ENCODE results near the gene CYP3A5. TPM values are rescaled to one million over a fixed set of nuclear protein-coding genes. Genes with fewer than 3 reads are reported as not detected.
A peak's percentile ranks its signal among the peaks of the same experiment; 100 is the strongest.

CYP3A5 gene
- total and polyA plus RNA-seq, 9 of the 15 experiments (the other 6 are each of a cell fraction or from before 2014, with no cell fraction given), result 0.73 to 2.8 (median 1.5) TPM

DNA sequence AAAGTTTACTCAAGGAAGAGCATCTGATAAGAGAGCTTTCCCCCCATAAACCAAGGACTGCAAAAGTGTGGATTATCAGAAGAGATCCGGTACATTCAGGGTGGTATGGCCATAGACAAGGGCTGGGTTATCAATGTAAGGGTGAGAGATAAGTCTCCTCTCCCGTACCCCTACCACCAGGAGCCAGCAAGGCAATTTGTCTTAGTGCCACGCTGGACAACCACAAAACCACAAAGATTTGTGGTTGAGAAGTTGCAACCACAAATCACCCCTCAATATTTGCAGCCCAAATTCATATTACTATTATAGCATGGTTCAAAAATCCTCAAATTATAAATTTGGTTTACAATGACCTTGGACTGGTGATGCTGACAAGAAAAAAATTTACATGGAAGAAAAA lies 65.3 kb downstream of the CYP3A5 start:
- no peak for ATAC-seq
- TF ChIP-seq RAD21 (CRISPR knock-in tag; conservative IDR thresholded peaks at IDR 0.05 in 1 of 2, IDR thresholded peaks at IDR 0.05 in 1 of 2), result no peak
- TF ChIP-seq HDAC1 (IDR thresholded peaks at IDR 0.05), result 0 out of 4 replicates have a peak, but pooled peaks of 1 of the 2 experiments have one; percentile 30
- TF ChIP-seq PML (IDR thresholded peaks at IDR 0.05; ENCODE audit: low read length), result no peak
- TF ChIP-seq, protein P1, sequence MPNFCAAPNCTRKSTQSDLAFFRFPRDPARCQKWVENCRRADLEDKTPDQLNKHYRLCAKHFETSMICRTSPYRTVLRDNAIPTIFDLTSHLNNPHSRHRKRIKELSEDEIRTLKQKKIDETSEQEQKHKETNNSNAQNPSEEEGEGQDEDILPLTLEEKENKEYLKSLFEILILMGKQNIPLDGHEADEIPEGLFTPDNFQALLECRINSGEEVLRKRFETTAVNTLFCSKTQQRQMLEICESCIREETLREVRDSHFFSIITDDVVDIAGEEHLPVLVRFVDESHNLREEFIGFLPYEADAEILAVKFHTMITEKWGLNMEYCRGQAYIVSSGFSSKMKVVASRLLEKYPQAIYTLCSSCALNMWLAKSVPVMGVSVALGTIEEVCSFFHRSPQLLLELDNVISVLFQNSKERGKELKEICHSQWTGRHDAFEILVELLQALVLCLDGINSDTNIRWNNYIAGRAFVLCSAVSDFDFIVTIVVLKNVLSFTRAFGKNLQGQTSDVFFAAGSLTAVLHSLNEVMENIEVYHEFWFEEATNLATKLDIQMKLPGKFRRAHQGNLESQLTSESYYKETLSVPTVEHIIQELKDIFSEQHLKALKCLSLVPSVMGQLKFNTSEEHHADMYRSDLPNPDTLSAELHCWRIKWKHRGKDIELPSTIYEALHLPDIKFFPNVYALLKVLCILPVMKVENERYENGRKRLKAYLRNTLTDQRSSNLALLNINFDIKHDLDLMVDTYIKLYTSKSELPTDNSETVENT (CRISPR knock-in tag; IDR thresholded peaks at IDR 0.05), result no peak
- peak; percentile 65; the same call in 1 of the 2 replicates for TF ChIP-seq ESRRA (IDR thresholded peaks at IDR 0.05; ENCODE audit: borderline replicate concordance, low read depth)
- TF ChIP-seq ZBTB7A (IDR thresholded peaks at IDR 0.05; ENCODE audit: borderline replicate concordance, control insufficient read depth, low read depth, low read length), result no peak
- no peak for TF ChIP-seq ZNF445 (CRISPR knock-in tag; IDR thresholded peaks at IDR 0.05; ENCODE audit: low read depth)
- TF ChIP-seq KDM1A (IDR thresholded peaks at IDR 0.05), result peak; percentile 74 to 76
- TF ChIP-seq E2F3 (CRISPR knock-in tag; IDR thresholded peaks at IDR 0.05), result no peak

More for the DNA sequence above, 65.3 kb downstream of the CYP3A5 start:
- Histone ChIP-seq H3K27ac (ENCODE audit: extremely low read depth, low read depth, low read length) (no peak overlapping the region), H3K36me3 (ENCODE audit: control insufficient read depth, insufficient read depth, low read length) (peaks cover 16% of the 10 kb centered on the region), H3K27me3 (ENCODE audit: control insufficient read depth in 2 of 2, insufficient read depth in 2 of 2, low read length in 2 of 2) (peaks cover 2 to 14% of the 10 kb centered on the region in 2 experiments; a peak in 2 of 5 replicates), H3K9me1 (ENCODE audit: control insufficient read depth, insufficient read depth, low read length) (no peaks in the 10 kb centered on the region), H3K79me2 (ENCODE audit: control insufficient read depth, insufficient read depth, low read length) (peaks cover 16% of the 10 kb centered on the region), H3K9me3 (replicated peaks; ENCODE audit: control insufficient read depth, insufficient read depth, low read depth, low read length) (peaks cover 3% of the 10 kb centered on the region; the same call in 1 of the 2 replicates), H3K4me2 (ENCODE audit: insufficient read depth, low read length) (no peak overlapping the region), H4K20me1 (replicated peaks; ENCODE audit: control insufficient read depth, insufficient read depth, low read length) (no peaks in the 10 kb centered on the region), H3K4me3 (no peak overlapping the region), H3K9ac (ENCODE audit: insufficient read depth in 1 of 2, low read depth in 2 of 2, low read length in 2 of 2) (no peak overlapping the region), H2AFZ (ENCODE audit: low read depth, low read length) (no peak overlapping the region), H3K4me1 (replicated peaks in 1 of 2; ENCODE audit: control insufficient read depth in 2 of 2, insufficient read depth in 2 of 2, low read length in 2 of 2) (peaks cover 14 to 17% of the 10 kb centered on the region in 2 experiments; a peak in 4 of 5 replicates)
- CTCF ChIA-PET (ENCODE audit: low intra/inter-chr PET ratio), result no interaction called here
- WGBS (ENCODE audit: insufficient coverage, low coverage, missing lambda C conversion rate), result 2% methylated on average over 3 of the region's 3 CpGs
- POLR2A ChIA-PET, result interaction anchor here (1.4 kb wide), 1 partner anchor 7 kb away, joined by 4 read pairs; no protein-coding TSS in a partner anchor
- BruUV-seq (replicated peaks), result no TSS peak
- in situ Hi-C loops (cut with MboI), result no loop called here
- DNase-seq (ENCODE audit: extremely low read depth in 1 of 4, low spot score in 3 of 4), result no peak
- FAIRE-seq, result no peak
- intact Hi-C loops (cut with micrococcal nuclease), result no loop called here

Data from K562 (cell line).